Breast epithelium (tissue), 4 donors: Measurements from ENCODE around the gene SULT2B1. TPM values are rescaled to one million over a fixed set of nuclear protein-coding genes. Genes with fewer than 3 reads are reported as not detected.
"Not testable (repeated sequence)": the region's sequence is repeated elsewhere in the genome, so short reads cannot be mapped to it uniquely, and the experiment has no call there.

Experiments used
- DNase-seq, 2 donors: peaks; one replicate each; pipeline ENCODE4 v3.0.0-alpha.2; 2019; ENCODE audit warnings: low spot score in 2 of 2
- H3K27ac ChIP-seq, 2 donors: fragments of 200-600 bp; sonication (generic) in 1 of 2; one replicate each; pipeline ENCODE4 v1.5.1; 2016 to 2019; ENCODE audit warnings: mild to moderate bottlenecking in 1 of 2
- H3K27me3 ChIP-seq, 2 donors: fragments of 200-600 bp; sonication (generic) in 1 of 2; one replicate each; pipeline versions ENCODE4 v1.5.1 to v1.6.0; 2017 to 2019; ENCODE audit warnings: control low read depth in 1 of 2, mild to moderate bottlenecking in 1 of 2
- H3K36me3 ChIP-seq: fragments of 200-600 bp; one replicate; pipeline ENCODE4 v1.5.1; 2019
- H3K4me1 ChIP-seq, 2 donors: fragments of 200-600 bp; sonication (generic); one replicate each; pipeline ENCODE4 v1.5.1; 2016 to 2019; ENCODE audit warnings: control low read depth in 1 of 2
- H3K4me3 ChIP-seq, 3 donors: fragments of 200-600 bp; sonication (generic); 1 replicate in 2 of 3; 2 replicates in 1 of 3; pipeline ENCODE4 v1.5.1; 2016 to 2019; ENCODE audit warnings: mild to moderate bottlenecking in 3 of 3, moderate library complexity in 2 of 3
- H3K9me3 ChIP-seq, 2 donors: fragments of 200-600 bp; sonication (generic) in 1 of 2; one replicate each; pipeline ENCODE4 v1.5.1; 2016 to 2019; ENCODE audit warnings: control low read depth in 1 of 2
- POLR2A ChIP-seq: fragments of 450-650 bp; IDR thresholded peaks from one replicate; pipeline ENCODE4 v1.6.1; 2016; ENCODE audit warnings: antibody characterized with exemption, mild to moderate bottlenecking, moderate library complexity
- POLR2AphosphoS5 ChIP-seq, 3 donors: sonication (generic); formaldehyde crosslinking; IDR thresholded peaks; one replicate each; pipeline ENCODE4 v1.6.1; 2017; ENCODE audit warnings: antibody characterized with exemption in 3 of 3
- intact Hi-C: fragments of 100-400 bp; cut with DNase I; formaldehyde crosslinking; loops from one replicate; pipeline ENCODE4 v1.15.1; 2023; ENCODE audit warnings: low total_unique reads
- total RNA-seq, 3 donors: library from RNA; depleted of rRNA; stranded (reverse); fragments of >200 nt; gene quantifications; one replicate each; pipeline ENCODE4 v1.1.0, GENCODE V29; 2016
- TF ChIP-seq, protein P1 (sequence below), 3 donors: fragments of 450-650 bp; IDR thresholded peaks; one replicate each; pipeline ENCODE4 v1.5.1; 2016 to 2017; ENCODE audit warnings: antibody characterized with exemption in 3 of 3, mild to moderate bottlenecking in 3 of 3, moderate library complexity in 3 of 3

The SULT2B1 gene
- total RNA-seq, 3 donors from 2014 or later = 5.6 to 7.5 TPM; not detected in 1

DNA sequence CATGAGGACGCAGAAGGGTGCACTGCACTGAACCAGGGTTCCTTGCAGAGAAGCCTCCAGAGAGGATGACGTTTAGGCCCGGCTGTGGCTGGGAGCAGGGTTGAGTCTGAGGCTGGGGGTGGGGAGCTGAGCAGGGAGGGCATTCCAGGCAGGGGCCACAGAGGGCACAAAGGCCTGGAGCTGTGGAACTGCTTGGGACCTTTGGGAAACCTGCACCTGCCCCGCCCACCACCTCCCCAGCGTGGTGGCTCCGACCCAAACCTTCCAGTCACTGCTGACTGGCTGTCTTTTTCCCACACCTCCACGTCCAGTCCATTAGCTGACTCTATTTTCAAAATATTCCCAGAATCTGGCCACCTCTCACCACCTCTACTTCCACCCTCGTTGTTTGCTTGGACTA is 35.4 kb upstream of the SULT2B1 start:
- TF ChIP-seq POLR2A = no peak
- Histone ChIP-seq H3K27ac (no peak overlapping the region), H3K9me3 (no peaks in the 10 kb centered on the region), H3K4me3 (no peak overlapping the region), H3K4me1 (peaks cover 0 to 5% of the 10 kb centered on the region in 2 donors), H3K27me3 (peaks cover 3 to 11% of the 10 kb centered on the region in 2 donors), H3K36me3 (no peaks in the 10 kb centered on the region)
- intact Hi-C loops = no loop called here
- DNase-seq = no peak

DNA sequence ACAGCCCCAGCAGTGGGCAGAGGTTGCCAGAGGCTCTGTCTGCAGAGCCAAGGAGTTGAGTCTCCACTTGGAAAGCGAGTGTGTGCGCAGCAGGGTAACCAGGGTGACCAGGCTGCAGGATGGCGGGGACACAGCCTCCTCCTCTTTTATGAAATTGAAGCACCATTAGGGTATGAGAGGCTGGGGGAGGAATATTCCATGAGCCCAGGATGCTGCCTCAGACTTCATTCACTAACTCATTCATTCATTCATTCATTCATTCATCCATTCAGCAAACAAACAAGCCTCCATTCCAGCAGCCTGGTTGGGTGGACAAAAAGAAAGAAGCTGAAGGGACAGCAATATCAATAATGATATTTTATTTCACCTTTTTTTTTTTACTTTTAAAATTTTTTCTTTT is 33.8 kb upstream of the SULT2B1 start:
- TF ChIP-seq, protein P1, sequence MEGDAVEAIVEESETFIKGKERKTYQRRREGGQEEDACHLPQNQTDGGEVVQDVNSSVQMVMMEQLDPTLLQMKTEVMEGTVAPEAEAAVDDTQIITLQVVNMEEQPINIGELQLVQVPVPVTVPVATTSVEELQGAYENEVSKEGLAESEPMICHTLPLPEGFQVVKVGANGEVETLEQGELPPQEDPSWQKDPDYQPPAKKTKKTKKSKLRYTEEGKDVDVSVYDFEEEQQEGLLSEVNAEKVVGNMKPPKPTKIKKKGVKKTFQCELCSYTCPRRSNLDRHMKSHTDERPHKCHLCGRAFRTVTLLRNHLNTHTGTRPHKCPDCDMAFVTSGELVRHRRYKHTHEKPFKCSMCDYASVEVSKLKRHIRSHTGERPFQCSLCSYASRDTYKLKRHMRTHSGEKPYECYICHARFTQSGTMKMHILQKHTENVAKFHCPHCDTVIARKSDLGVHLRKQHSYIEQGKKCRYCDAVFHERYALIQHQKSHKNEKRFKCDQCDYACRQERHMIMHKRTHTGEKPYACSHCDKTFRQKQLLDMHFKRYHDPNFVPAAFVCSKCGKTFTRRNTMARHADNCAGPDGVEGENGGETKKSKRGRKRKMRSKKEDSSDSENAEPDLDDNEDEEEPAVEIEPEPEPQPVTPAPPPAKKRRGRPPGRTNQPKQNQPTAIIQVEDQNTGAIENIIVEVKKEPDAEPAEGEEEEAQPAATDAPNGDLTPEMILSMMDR (IDR thresholded peaks at IDR 0.05) = no peak
- TF ChIP-seq POLR2AphosphoS5 (IDR thresholded peaks at IDR 0.05) (no peak), POLR2A (no peak)
- Histone ChIP-seq H3K4me1 (peaks cover 0 to 4% of the 10 kb centered on the region in 2 donors), H3K36me3 (no peaks in the 10 kb centered on the region), H3K27me3 (no peaks in the 10 kb centered on the region), H3K27ac (no peak overlapping the region), H3K9me3 (no peaks in the 10 kb centered on the region), H3K4me3 (no peak overlapping the region)
- intact Hi-C loops = no loop called here
- no peak for DNase-seq

DNA sequence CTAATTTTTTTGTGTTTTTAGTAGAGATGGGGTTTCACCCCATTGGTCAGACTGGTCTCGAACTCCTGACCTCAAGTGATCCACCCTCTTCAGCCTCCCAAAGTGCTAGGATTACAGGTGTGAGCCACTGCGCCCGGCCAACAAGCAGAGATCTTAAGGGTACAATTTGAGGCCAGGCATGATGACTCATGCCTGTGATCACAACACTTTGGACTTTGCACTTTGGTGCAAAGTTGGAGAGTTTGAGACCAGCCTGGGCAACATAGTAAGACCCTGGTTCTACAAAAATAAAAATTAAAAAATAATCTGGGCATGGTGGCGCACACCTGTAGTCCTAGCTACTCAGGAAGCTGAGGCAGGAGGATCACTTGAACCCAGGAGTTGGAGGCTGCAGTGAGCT is 32.5 kb upstream of the SULT2B1 start:
- H3K4me3 ChIP-seq, H3K36me3 ChIP-seq, H3K27me3 ChIP-seq, DNase-seq, H3K27ac ChIP-seq, H3K9me3 ChIP-seq, intact Hi-C loops, H3K4me1 ChIP-seq: not testable (repeated sequence)

DNA sequence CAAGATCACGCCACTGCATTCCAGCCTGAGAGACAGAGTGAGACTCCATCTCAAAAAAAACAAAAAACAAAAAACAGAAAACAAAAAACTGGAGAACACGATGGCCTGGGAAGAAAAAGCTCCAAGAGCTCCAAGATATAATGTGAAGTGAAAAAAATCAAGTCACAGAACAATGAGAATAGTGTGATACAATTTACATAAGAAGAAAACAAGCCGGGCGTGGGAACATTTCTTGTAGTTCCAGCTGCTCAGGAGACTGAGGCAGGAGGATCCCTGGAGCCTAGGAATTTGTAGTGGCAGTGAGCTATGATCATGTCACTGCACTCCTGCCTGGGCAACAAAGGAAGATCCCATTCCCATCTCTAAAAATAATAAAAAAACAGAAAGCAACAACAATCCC is 31.8 kb upstream of the SULT2B1 start:
- Histone ChIP-seq H3K9me3 (peaks cover 5 to 7% of the 10 kb centered on the region in 2 donors), H3K27ac (no peak overlapping the region), H3K4me3 (no peak overlapping the region), H3K36me3 (no peaks in the 10 kb centered on the region), H3K4me1 (no peaks in the 10 kb centered on the region), H3K27me3 (no peaks in the 10 kb centered on the region)
- intact Hi-C loops = no loop called here
- TF ChIP-seq, protein P1 (IDR thresholded peaks at IDR 0.05) = no peak
- no peak for TF ChIP-seq POLR2AphosphoS5 (IDR thresholded peaks at IDR 0.05)
- TF ChIP-seq POLR2A = no peak
- DNase-seq = no peak

DNA sequence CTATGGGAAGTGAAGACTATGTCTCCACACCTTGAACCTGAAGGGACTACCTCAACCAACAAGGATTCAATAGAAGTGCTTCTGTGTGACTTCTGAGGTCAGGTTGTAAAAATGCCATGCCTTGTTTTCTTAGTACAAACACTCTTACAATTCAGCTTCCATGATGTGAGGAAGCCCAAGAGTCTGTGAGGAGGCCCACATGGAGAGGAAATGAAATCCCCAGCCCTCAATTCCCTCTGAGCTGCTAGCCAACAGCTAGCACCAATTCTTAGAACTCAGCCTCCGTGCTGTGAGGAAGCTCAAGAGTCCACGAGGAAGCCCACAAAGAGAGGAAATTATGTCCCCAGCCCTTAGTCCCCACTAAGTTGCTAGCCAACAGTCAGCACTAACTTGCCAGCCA is 27.8 kb upstream of the SULT2B1 start:
- TF ChIP-seq POLR2AphosphoS5 (IDR thresholded peaks at IDR 0.05) (no peak), POLR2A (no peak)
- TF ChIP-seq, protein P1 (IDR thresholded peaks at IDR 0.05) = no peak
- no peaks in the 10 kb centered on the region for H3K27me3 ChIP-seq
- intact Hi-C loops = no loop called here
- H3K36me3 ChIP-seq = no peaks in the 10 kb centered on the region
- no peak overlapping the region for H3K4me3 ChIP-seq
- peaks cover 19 to 30% of the 10 kb centered on the region in 2 donors for H3K9me3 ChIP-seq
- H3K27ac ChIP-seq = no peak overlapping the region
- H3K4me1 ChIP-seq = no peaks in the 10 kb centered on the region
- no peak for DNase-seq

DNA sequence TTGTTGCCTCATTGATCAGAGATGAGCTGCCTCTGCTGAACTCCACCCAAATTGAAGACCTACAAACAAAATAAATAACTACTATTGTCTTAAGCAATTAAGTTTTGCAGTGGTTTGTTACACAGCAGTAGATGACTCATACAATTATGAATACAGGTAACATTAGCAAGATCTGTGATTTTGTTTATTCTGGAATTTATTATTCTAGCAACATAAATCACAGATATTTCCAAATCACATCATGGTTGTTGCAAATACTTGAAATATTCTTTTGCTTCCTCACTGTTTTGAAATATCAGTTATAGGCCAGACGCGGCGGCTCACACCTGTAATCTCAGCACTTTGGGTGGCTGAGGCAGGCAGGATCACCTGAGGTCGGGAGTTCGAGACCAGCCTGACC is 27.2 kb upstream of the SULT2B1 start:
- no peak overlapping the region for H3K27ac ChIP-seq
- H3K4me3 ChIP-seq = no peak overlapping the region
- H3K36me3 ChIP-seq = no peaks in the 10 kb centered on the region
- H3K27me3 ChIP-seq = no peaks in the 10 kb centered on the region
- H3K4me1 ChIP-seq = no peaks in the 10 kb centered on the region
- intact Hi-C loops = no loop called here
- TF ChIP-seq POLR2A (no peak), POLR2AphosphoS5 (IDR thresholded peaks at IDR 0.05) (no peak)
- TF ChIP-seq, protein P1 (IDR thresholded peaks at IDR 0.05) = no peak
- no peak for DNase-seq
- peaks cover 19 to 30% of the 10 kb centered on the region in 2 donors for H3K9me3 ChIP-seq
